ENCODE measurements around the gene LCN12. TPM values are rescaled to one million over a fixed set of nuclear protein-coding genes. Genes with fewer than 3 reads are reported as not detected.

The LCN12 gene
- total and polyA plus RNA-seq, 11 donors = 0.46 to 23.7 (median 4.2) TPM

GRCh38 chr9:136930014-136930413 lies 22.1 kb upstream of the LCN12 start:
- Histone ChIP-seq H3K36me3 (peaks cover 0 to 22% (median 0%) of the 10 kb centered on the region in 9 donors), H3K9me3 (peaks cover 0 to 4% (median 0%) of the 10 kb centered on the region in 12 donors), H3K27ac (peak overlapping the region; percentile 44 to 96 (median 84)), H3K4me1 (peaks cover 11 to 52% (median 42%) of the 10 kb centered on the region in 12 donors), H3K27me3 (no peaks in the 10 kb centered on the region), H3K4me3 (no peak overlapping the region)
- 82 to 86% (median 86%) methylated on average over 4 of the region's 4 CpGs for WGBS, 4 donors
- intact Hi-C loops (cut with DNase I) = loop anchor here in 2 of 10 donors (5.0 to 10.0 kb wide), 2 partner anchors 43 to 45 kb away; partner anchors contain the start of gene TRAF2 (in 2 of the 2)
- ATAC-seq (peak in 3 of 4 donors; percentile 19 to 38 (median 25)), DNase-seq (no peak)
- TF ChIP-seq, protein P1, sequence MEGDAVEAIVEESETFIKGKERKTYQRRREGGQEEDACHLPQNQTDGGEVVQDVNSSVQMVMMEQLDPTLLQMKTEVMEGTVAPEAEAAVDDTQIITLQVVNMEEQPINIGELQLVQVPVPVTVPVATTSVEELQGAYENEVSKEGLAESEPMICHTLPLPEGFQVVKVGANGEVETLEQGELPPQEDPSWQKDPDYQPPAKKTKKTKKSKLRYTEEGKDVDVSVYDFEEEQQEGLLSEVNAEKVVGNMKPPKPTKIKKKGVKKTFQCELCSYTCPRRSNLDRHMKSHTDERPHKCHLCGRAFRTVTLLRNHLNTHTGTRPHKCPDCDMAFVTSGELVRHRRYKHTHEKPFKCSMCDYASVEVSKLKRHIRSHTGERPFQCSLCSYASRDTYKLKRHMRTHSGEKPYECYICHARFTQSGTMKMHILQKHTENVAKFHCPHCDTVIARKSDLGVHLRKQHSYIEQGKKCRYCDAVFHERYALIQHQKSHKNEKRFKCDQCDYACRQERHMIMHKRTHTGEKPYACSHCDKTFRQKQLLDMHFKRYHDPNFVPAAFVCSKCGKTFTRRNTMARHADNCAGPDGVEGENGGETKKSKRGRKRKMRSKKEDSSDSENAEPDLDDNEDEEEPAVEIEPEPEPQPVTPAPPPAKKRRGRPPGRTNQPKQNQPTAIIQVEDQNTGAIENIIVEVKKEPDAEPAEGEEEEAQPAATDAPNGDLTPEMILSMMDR (IDR thresholded peaks at IDR 0.05) = no peak
- TF ChIP-seq POLR2A (IDR thresholded peaks at IDR 0.05) = no peak

DNA sequence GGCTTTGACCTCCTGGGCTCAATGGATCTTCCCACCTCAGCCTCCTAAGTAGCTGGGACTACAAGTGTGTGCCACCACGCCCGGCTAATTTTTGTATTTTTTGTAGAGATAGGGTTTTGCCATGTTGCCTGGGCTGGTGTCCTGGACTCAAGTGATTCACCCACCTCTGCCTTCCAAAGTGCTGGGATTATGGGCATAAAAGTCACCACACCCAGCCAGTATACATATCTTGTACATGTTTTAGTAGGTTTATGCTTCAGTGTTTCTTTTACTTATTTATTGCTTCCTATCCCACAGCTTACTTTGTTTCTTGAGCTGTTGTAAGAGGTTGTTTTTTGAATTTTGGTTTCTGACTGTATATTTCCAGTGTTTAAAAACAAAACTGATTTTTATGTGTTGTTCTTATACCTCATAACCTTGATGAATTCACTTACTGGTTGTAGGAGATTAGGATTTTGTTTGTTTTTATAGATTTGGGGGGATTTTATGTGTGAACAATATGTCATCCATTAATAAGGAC lies 20.4 kb upstream of the LCN12 start:
- Histone ChIP-seq H3K4me3 (no peak overlapping the region), H3K36me3 (peaks cover 0 to 8% (median 0%) of the 10 kb centered on the region in 9 donors), H3K27ac (peak overlapping the region in 1 of 12 donors; percentile 12), H3K9me3 (peaks cover 0 to 4% (median 0%) of the 10 kb centered on the region in 12 donors), H3K4me1 (peaks cover 11 to 36% (median 29%) of the 10 kb centered on the region in 12 donors), H3K27me3 (no peaks in the 10 kb centered on the region)
- no peak for DNase-seq
- intact Hi-C loops (cut with DNase I) = loop anchor here in 2 of 10 donors (5.0 to 10.0 kb wide), 2 partner anchors 44 to 47 kb away; partner anchors contain the start of gene TRAF2 (in 2 of the 2)
- 99 to 100% (median 100%) methylated on average over 2 of the region's 2 CpGs for WGBS, 4 donors
- no peak for TF ChIP-seq POLR2A (IDR thresholded peaks at IDR 0.05)
- TF ChIP-seq, protein P1 (IDR thresholded peaks at IDR 0.05) = no peak
- ATAC-seq = no peak

DNA sequence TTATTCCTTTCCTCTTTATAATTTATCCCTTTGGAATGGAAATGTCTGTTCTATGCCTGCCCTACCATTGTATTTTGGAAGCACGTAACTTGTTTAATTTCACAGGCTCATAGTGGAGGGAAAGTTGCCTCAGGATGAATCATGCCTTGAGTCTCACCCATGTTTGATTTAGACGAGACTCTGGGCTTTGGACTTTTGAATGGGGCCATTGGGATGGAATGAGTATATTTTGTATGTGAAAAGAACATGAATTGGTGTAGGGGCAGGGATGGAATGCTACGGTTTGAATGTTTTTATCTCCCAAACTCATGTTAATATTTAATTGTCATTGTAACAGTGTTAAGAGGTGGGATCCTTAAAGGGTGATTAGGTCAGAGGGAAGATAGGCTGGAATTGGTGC lies 17.8 kb upstream of the LCN12 start:
- Histone ChIP-seq H3K36me3 (peaks cover 0 to 7% (median 0%) of the 10 kb centered on the region in 9 donors), H3K4me1 (peaks cover 0 to 14% (median 10%) of the 10 kb centered on the region in 12 donors), H3K27ac (no peak overlapping the region), H3K4me3 (no peak overlapping the region), H3K27me3 (no peaks in the 10 kb centered on the region), H3K9me3 (peaks cover 0 to 4% (median 0%) of the 10 kb centered on the region in 12 donors)
- DNase-seq = no peak
- 96 to 99% (median 96%) methylated on average over 3 of the region's 3 CpGs for WGBS, 4 donors
- intact Hi-C loops (cut with DNase I) = loop anchor here in 2 of 10 donors (5.0 to 10.0 kb wide), 2 partner anchors 47 to 49 kb away; partner anchors contain the start of gene TRAF2 (in 2 of the 2)
- TF ChIP-seq, protein P1 (IDR thresholded peaks at IDR 0.05) = no peak
- TF ChIP-seq POLR2A (IDR thresholded peaks at IDR 0.05) = no peak
- no peak for ATAC-seq

DNA sequence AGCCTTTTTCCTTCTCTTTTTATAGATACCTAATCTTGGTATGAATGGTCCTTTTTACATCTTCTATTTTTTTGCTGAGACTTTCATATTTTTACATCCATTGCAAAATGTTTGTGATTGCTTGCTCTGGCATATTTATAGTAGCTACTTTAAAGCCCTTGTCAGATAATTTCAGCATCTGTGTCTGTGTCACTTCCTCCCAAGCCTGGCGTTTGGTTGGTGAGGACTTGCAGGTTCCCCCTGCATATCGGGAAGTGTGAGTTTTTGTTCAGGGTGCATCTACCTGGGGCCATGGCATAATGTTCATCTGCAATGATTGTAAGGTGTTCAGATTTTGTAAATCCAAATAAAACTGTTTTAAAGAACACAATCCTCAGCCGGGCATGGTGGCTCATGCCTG lies 16.4 kb upstream of the LCN12 start:
- DNase-seq (no peak), ATAC-seq (no peak)
- no peak overlapping the region for H3K4me3 ChIP-seq
- H3K27me3 ChIP-seq = no peaks in the 10 kb centered on the region
- H3K36me3 ChIP-seq = peaks cover 0 to 20% (median 6%) of the 10 kb centered on the region in 9 donors
- 64 to 84% (median 78%) methylated on average over 3 of the region's 3 CpGs for WGBS, 4 donors
- peaks cover 0 to 14% (median 9%) of the 10 kb centered on the region in 12 donors for H3K4me1 ChIP-seq
- TF ChIP-seq POLR2A (IDR thresholded peaks at IDR 0.05) = no peak
- TF ChIP-seq, protein P1 (IDR thresholded peaks at IDR 0.05) = no peak
- no peak overlapping the region for H3K27ac ChIP-seq
- intact Hi-C loops (cut with DNase I) = loop anchor here in 2 of 10 donors (5.0 to 10.0 kb wide), 2 partner anchors 33 to 51 kb away; partner anchors contain the start of gene TRAF2 (in 1 of the 2)
- H3K9me3 ChIP-seq = peaks cover 0 to 4% (median 0%) of the 10 kb centered on the region in 12 donors

All from heart left ventricle (tissue), 16 donors.